A549 treated with AZD2906 at 1 μM for 4 hours (cell line): Measurements from ENCODE around the gene TMEM151B. TPM values are rescaled to one million over a fixed set of nuclear protein-coding genes. Genes with fewer than 3 reads are reported as not detected.

ENCODE experiments used
- total RNA-seq: library from RNA; stranded (reverse); fragments of 200-300 nt; extraction: Qiagen RNA extraction; gene quantifications from 5 replicates; pipeline ENCODE4 v1.2.3, GENCODE V29; 2022

TMEM151B gene
- 0.08 to 0.18 TPM (median 0.13 TPM) in 5 replicates for total RNA-seq

GRCh38 chr6:44269921-44270525 lies at the start of gene TMEM151B:
TMEM151B (plus strand) TSS chr6:44270450; CDS start chr6:44270743, 293 bp downstream.

GRCh38 chr6:44223319-44224028 lies 46.8 kb upstream of the TMEM151B start, which contains the start of gene SLC29A1:
SLC29A1 (plus strand) TSS chr6:44223595; CDS start chr6:44227314, 3,719 bp downstream.

GRCh38 chr6:44246663-44247337 lies 23.4 kb upstream of the TMEM151B start, which contains the start of gene HSP90AB1:
HSP90AB1 (plus strand) TSS chr6:44247101; CDS start chr6:44248630, 1,529 bp downstream.

GRCh38 chr6:44257025-44257752 lies 13.1 kb upstream of the TMEM151B start, which contains the start of gene SLC35B2:
SLC35B2 (minus strand) TSS chr6:44257528; CDS start chr6:44257410, 118 bp downstream.

GRCh38 chr6:44265007-44265721 lies 5.1 kb upstream of the TMEM151B start, which contains the start of gene NFKBIE:
NFKBIE (minus strand) TSS chr6:44265551; CDS start chr6:44265346, 205 bp downstream.

GRCh38 chr6:44312901-44313788 lies 42.9 kb downstream of the TMEM151B start, which contains the start of gene AARS2:
AARS2 (minus strand) TSS chr6:44313347; CDS start chr6:44313323, 24 bp downstream.

GRCh38 chr6:44342489-44342888 lies 72.2 kb downstream of the TMEM151B start, which contains the start of gene SPATS1:
SPATS1 (plus strand) TSS chr6:44342650; CDS start chr6:44343096, 446 bp downstream.

Other genes starting within 250 kb of the TMEM151B start
- 56.6 to 72.7 TPM (median 66.3 TPM) in 5 replicates for gene MRPL14, start 143.0 kb upstream of the TMEM151B start, total RNA-seq
- gene TMEM63B, start 142.9 kb upstream of the TMEM151B start, total RNA-seq = 11.7 to 16.2 TPM (median 14.1 TPM) in 5 replicates
- gene CAPN11, start 111.6 kb upstream of the TMEM151B start, total RNA-seq = 0.05 TPM in 1 of 5 replicates, not detected in the others
- not detected in 5 replicates for gene MYMX, start 53.5 kb upstream of the TMEM151B start, total RNA-seq
- gene SLC29A1, start 46.9 kb upstream of the TMEM151B start, total RNA-seq = 40.5 to 52.5 TPM (median 48.2 TPM) in 5 replicates
- gene HSP90AB1, start 23.3 kb upstream of the TMEM151B start, total RNA-seq = 1,035 to 1,319 TPM (median 1,095 TPM) in 5 replicates
- gene SLC35B2, start 12.9 kb upstream of the TMEM151B start, total RNA-seq = 55.0 to 66.9 TPM (median 65.8 TPM) in 5 replicates
- 5.7 to 8.2 TPM (median 7.0 TPM) in 5 replicates for gene NFKBIE, start 4.9 kb upstream of the TMEM151B start, total RNA-seq
- gene AARS2, start 42.9 kb downstream of the TMEM151B start, total RNA-seq = 5.6 to 8.2 TPM (median 6.8 TPM) in 5 replicates
- not detected in 5 replicates for gene SPATS1, start 72.2 kb downstream of the TMEM151B start, total RNA-seq
- 11.0 to 17.0 TPM (median 12.0 TPM) in 5 replicates for gene CDC5L, start 117.3 kb downstream of the TMEM151B start, total RNA-seq